ENCODE results near the gene CASP8. TPM values are rescaled to one million over a fixed set of nuclear protein-coding genes. Genes with fewer than 3 reads are reported as not detected.

Gene CASP8
- total RNA-seq, 1 experiment from 2014 or later, result 34.8 TPM

- Histone ChIP-seq H3K27me3 (ENCODE audit: control insufficient read depth, insufficient read depth, low read length) (no peaks in the 10 kb centered on the region), H3K4me1 (ENCODE audit: control insufficient read depth, insufficient read depth, low read length) (no peaks in the 10 kb centered on the region), H3K9me3 (ENCODE audit: control insufficient read depth, insufficient read depth, low read depth, low read length) (peaks cover 3% of the 10 kb centered on the region; the same call in 1 of the 2 replicates), H3K27ac (ENCODE audit: low read length) (no peak overlapping the region), H3K4me3 (ENCODE audit: low read depth in 2 of 2, low read length in 2 of 2) (no peak overlapping the region), H3K36me3 (ENCODE audit: control insufficient read depth, insufficient read depth, low read length) (no peaks in the 10 kb centered on the region)
- POLR2A ChIA-PET, result no interaction called here
- no TSS peak for BruUV-seq (replicated peaks)
- no peak for DNase-seq (ENCODE audit: low read depth, low spot score)
- no peak for ATAC-seq
- in situ Hi-C loops (cut with HindIII; ENCODE audit: low pct_unique_long_range_greater_than_20kb, low sequenced_read_pairs) (no loop called here), intact Hi-C loops (cut with micrococcal nuclease; ENCODE audit: unreplicated experiment) (no loop called here)
- CTCF ChIA-PET, result interaction anchor here (0.7 kb wide), 2 partner anchors 14 to 125 kb away, joined by 4 to 7 read pairs; no protein-coding TSS in a partner anchor
- TF ChIP-seq SIN3A (IDR thresholded peaks at IDR 0.05; ENCODE audit: borderline replicate concordance, insufficient read depth, low read depth, low read length) (no peak), CTCF (IDR thresholded peaks at IDR 0.05) (no peak), TCF7L2 (IDR thresholded peaks at IDR 0.05; ENCODE audit: low read depth, low read length) (no peak), REST (IDR thresholded peaks at IDR 0.05; ENCODE audit: insufficient read depth in 1 of 2, low read depth in 2 of 2, low read length in 1 of 2) (no peak), POLR2AphosphoS5 (IDR thresholded peaks at IDR 0.05; ENCODE audit: low read depth, low read length) (no peak)
These were observed 14.1 kb upstream of the CASP8 start for GRCh38 chr2:201246280-201246679.

GRCh38 chr2:201248288-201248844 lies 12.0 kb upstream of the CASP8 start:
- DNase-seq (ENCODE audit: low read depth, low spot score) (no peak), ATAC-seq (no peak)
- Histone ChIP-seq H3K4me3 (ENCODE audit: low read depth in 2 of 2, low read length in 2 of 2) (no peak overlapping the region), H3K27ac (ENCODE audit: low read length) (no peak overlapping the region), H3K36me3 (ENCODE audit: control insufficient read depth, insufficient read depth, low read length) (no peaks in the 10 kb centered on the region), H3K4me1 (ENCODE audit: control insufficient read depth, insufficient read depth, low read length) (no peaks in the 10 kb centered on the region), H3K27me3 (ENCODE audit: control insufficient read depth, insufficient read depth, low read length) (no peaks in the 10 kb centered on the region), H3K9me3 (ENCODE audit: control insufficient read depth, insufficient read depth, low read depth, low read length) (no peaks in the 10 kb centered on the region)
- ChIA-PET CTCF (no interaction called here), POLR2A (no interaction called here)
- in situ Hi-C loops (cut with HindIII; ENCODE audit: low pct_unique_long_range_greater_than_20kb, low sequenced_read_pairs), result no loop called here
- no peak for TF ChIP-seq REST (IDR thresholded peaks at IDR 0.05; ENCODE audit: insufficient read depth in 1 of 2, low read depth in 2 of 2, low read length in 1 of 2)
- no peak for TF ChIP-seq SIN3A (IDR thresholded peaks at IDR 0.05; ENCODE audit: borderline replicate concordance, insufficient read depth, low read depth, low read length)
- no peak for TF ChIP-seq POLR2AphosphoS5 (IDR thresholded peaks at IDR 0.05; ENCODE audit: low read depth, low read length)
- no TSS peak for BruUV-seq (replicated peaks)
- intact Hi-C loops (cut with micrococcal nuclease; ENCODE audit: unreplicated experiment), result no loop called here

Measured in Panc1 (cell line).